Ishikawa (cell line): ENCODE measurements around the gene PLEKHG7.

Experiments used
- CEBPB ChIP-seq: IDR thresholded peaks from 2 replicates; pipeline ENCODE4 v1.6.1; 2012
- CREB1 ChIP-seq: IDR thresholded peaks from 2 replicates; pipeline ENCODE4 v1.6.1; 2012; ENCODE audit warnings: low read depth
- EGR1 ChIP-seq: IDR thresholded peaks from 2 replicates; pipeline ENCODE4 v1.6.1; 2012
- EP300 ChIP-seq: IDR thresholded peaks from 2 replicates; pipeline ENCODE4 v1.6.1; 2012; ENCODE audit warnings: borderline replicate concordance
- FOXM1 ChIP-seq: IDR thresholded peaks from 2 replicates; pipeline ENCODE4 v1.6.1; 2012; ENCODE audit warnings: low read depth, borderline replicate concordance
- NFIC ChIP-seq: IDR thresholded peaks from 2 replicates; pipeline ENCODE4 v1.6.1; 2012
- RAD21 ChIP-seq: IDR thresholded peaks from 2 replicates; pipeline ENCODE4 v1.6.1; 2012; ENCODE audit warnings: low read depth
- TAF1 ChIP-seq: IDR thresholded peaks from 2 replicates; pipeline ENCODE4 v1.6.1; 2012; ENCODE audit warnings: low read depth, mild to moderate bottlenecking
- TCF12 ChIP-seq: IDR thresholded peaks from 2 replicates; pipeline ENCODE4 v1.6.1; 2012; ENCODE audit warnings: low read depth
- TEAD4 ChIP-seq: IDR thresholded peaks from 2 replicates; pipeline ENCODE4 v1.6.1; 2012
- YY1 ChIP-seq: IDR thresholded peaks from 2 replicates; pipeline ENCODE4 v1.6.1; 2012; ENCODE audit warnings: low read depth
- ZBTB7A ChIP-seq: IDR thresholded peaks from 2 replicates; pipeline ENCODE4 v1.6.1; 2012; ENCODE audit warnings: low read depth
- TF ChIP-seq, protein P1 (sequence below): IDR thresholded peaks from 2 replicates; pipeline ENCODE4 v1.6.1; 2012
- TF ChIP-seq, protein P2 (sequence below): IDR thresholded peaks from 2 replicates; pipeline ENCODE4 v1.6.1; 2012; ENCODE audit warnings: low read depth, mild to moderate bottlenecking
- TF ChIP-seq, protein P3 (sequence below): IDR thresholded peaks from 2 replicates; pipeline ENCODE4 v1.6.1; 2012

PLEKHG7 gene

DNA sequence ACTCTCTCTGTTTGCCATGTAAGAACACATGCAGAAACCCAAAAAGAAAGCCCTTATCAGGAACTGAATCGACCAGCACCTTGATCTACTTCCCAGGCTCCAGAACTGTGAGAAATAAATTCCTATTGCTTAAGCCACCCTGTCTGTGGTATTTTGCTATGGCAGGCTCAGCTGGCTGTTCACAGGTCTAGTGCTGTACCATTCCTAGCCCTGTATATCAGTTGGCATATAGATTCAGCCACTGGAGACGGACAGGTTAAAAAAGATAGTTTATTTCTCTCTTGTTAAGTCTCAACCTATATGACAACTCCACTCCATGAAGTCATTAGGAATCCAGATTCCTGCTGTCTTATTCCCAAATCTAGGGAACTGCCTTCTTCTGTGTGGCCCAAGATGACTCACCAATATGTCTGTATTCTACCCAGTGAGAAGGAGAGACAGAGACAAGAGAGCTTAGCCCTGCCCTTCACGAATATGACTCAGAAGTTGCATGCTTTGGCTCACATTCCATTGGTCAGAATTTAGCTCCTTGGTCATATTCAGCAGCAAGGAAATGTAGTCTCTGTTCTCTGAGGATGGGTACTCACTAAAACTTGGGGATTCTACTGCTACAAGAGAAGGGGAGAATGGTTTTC, 57.0 kb downstream of the PLEKHG7 start:
- TF ChIP-seq EGR1 (no peak), NFIC (no peak), TAF1 (no peak), TCF12 (no peak), ZBTB7A (no peak), CEBPB (no peak), EP300 (no peak)
- TF ChIP-seq, protein P1, sequence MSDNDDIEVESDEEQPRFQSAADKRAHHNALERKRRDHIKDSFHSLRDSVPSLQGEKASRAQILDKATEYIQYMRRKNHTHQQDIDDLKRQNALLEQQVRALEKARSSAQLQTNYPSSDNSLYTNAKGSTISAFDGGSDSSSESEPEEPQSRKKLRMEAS: no peak

DNA sequence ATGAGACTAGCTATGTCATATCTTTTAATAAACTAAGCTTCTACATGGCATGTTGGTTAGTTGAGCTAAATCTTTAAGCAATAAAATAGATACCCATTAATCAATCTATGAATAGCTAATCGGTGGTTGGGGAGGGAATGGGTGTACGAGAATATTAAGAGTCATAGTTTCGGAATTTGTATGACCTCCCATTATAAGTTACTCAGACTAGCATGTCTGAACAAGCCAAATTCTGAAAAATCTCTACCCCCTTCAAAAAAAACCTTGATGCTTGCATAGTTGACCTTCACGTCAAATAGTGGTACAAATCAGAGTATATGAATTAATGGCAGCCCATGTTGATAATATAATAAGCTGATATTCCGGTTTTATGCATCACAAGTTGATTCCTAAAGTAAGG, 60.0 kb downstream of the PLEKHG7 start:
- TF ChIP-seq TCF12: no peak
- TF ChIP-seq, protein P1: no peak
- no peak for TF ChIP-seq CREB1

DNA sequence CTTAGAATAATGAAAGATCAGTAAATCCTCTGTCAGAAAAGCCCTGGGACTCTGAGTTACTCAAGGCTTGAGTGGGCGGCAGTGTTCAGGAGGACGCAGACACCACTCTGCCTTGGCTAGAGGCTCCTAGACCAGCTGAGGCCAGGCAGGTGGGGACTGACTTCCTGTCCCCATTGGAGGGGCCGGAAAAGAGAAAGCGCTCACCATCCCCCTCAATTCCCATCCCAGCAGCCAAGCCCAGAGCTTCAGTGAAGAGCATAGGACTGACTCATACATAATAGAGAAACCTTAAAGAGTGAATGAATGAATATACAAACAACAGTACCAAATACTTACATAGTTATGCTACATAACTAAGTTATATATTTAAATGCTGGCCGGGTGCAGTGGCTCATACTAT, 62.0 kb downstream of the PLEKHG7 start:
- TF ChIP-seq TEAD4 (no peak), TCF12 (no peak), NFIC (no peak), CREB1 (no peak), FOXM1 (no peak)

DNA sequence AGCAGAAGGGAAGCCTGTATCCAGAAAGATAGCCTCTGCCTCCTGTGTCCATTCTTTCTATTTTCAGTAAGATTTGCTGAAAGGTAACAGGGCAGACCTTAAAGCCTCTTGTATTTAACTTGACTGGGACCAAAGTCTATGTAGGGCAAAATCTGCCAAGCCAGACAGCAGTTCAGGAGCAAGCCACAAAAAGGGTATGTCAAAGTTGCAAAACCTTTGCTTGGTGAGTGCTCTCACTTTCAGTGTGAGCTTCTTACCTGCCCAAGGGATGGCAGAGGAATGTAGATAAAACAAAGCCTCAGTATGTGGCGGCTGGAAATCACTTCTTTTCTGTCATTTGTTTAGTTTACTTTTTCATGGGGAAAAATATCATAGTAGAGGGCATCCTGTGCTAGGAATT, 63.1 kb downstream of the PLEKHG7 start:
- TF ChIP-seq CEBPB (no peak), RAD21 (no peak), ZBTB7A (no peak), TAF1 (no peak), EGR1 (no peak), CREB1 (no peak), EP300 (no peak), TCF12 (no peak), YY1 (no peak), NFIC (no peak), TEAD4 (no peak), FOXM1 (no peak)
- TF ChIP-seq, protein P2, sequence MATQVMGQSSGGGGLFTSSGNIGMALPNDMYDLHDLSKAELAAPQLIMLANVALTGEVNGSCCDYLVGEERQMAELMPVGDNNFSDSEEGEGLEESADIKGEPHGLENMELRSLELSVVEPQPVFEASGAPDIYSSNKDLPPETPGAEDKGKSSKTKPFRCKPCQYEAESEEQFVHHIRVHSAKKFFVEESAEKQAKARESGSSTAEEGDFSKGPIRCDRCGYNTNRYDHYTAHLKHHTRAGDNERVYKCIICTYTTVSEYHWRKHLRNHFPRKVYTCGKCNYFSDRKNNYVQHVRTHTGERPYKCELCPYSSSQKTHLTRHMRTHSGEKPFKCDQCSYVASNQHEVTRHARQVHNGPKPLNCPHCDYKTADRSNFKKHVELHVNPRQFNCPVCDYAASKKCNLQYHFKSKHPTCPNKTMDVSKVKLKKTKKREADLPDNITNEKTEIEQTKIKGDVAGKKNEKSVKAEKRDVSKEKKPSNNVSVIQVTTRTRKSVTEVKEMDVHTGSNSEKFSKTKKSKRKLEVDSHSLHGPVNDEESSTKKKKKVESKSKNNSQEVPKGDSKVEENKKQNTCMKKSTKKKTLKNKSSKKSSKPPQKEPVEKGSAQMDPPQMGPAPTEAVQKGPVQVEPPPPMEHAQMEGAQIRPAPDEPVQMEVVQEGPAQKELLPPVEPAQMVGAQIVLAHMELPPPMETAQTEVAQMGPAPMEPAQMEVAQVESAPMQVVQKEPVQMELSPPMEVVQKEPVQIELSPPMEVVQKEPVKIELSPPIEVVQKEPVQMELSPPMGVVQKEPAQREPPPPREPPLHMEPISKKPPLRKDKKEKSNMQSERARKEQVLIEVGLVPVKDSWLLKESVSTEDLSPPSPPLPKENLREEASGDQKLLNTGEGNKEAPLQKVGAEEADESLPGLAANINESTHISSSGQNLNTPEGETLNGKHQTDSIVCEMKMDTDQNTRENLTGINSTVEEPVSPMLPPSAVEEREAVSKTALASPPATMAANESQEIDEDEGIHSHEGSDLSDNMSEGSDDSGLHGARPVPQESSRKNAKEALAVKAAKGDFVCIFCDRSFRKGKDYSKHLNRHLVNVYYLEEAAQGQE: no peak
- TF ChIP-seq, protein P1: no peak
- TF ChIP-seq, protein P3, sequence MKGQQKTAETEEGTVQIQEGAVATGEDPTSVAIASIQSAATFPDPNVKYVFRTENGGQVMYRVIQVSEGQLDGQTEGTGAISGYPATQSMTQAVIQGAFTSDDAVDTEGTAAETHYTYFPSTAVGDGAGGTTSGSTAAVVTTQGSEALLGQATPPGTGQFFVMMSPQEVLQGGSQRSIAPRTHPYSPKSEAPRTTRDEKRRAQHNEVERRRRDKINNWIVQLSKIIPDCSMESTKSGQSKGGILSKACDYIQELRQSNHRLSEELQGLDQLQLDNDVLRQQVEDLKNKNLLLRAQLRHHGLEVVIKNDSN: no peak

DNA sequence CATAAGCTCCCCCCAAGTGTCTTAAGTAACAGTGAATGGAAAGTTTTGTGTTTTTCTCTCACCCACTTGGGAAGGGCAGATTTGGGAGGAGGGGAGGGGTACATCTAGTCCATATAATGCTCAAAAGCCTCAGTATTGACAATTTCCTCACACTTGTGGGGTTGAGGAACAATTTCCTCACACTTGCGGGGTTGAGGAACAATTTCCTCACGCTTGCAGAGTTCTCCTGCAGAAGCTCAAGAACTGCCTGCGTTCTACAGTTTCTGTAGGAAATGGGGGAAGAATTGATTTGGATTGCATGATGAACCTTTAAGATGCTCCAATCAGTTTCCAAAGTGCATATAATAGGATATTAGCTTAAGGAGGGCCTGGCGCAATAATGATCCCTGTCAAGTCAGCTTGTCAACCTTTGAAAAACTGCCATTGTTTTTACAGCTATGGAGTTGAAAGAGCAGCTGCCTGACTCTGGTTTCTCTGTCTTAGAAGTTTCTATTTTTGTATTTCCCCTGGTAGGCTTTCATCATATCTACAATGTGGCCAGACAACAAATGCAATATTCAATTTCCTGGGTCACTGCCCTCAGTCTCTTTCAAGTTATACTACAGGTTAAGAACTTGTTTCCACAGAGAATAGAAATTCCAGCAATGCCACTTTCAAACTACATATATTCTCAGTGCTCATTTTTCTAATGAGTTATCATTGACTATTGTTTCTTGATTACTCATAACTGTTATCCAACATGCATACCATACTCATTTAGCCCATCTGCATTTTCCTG, 66.5 kb downstream of the PLEKHG7 start:
- TF ChIP-seq YY1 (no peak), EP300 (no peak), TEAD4 (no peak)

DNA sequence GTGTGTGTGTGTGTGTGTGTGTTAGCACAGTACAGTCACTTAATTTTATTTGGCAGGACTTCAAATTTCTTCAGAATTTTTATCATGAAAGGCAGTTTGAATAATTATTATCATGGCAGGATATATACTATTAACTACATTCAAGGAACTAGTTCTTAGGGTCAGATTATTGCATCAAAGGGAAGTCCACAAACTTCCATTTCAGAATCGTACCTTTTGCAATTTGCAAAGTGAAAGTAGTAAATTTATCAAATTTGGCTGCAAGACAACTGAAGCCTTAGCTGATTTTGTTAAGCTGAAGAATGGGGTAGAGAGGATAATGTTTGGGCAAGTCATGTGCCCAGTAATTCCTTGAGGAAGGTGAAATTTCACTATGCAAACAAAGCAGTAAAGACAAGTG, 68.2 kb downstream of the PLEKHG7 start:
- TF ChIP-seq, protein P1: no peak
- TF ChIP-seq TAF1: no peak
- TF ChIP-seq YY1: no peak
- TF ChIP-seq TCF12: no peak
- TF ChIP-seq CEBPB: no peak
- TF ChIP-seq EP300: no peak
- TF ChIP-seq TEAD4: no peak
- no peak for TF ChIP-seq NFIC
- no peak for TF ChIP-seq EGR1
- TF ChIP-seq, protein P3: no peak
- no peak for TF ChIP-seq ZBTB7A
- no peak for TF ChIP-seq FOXM1
- no peak for TF ChIP-seq RAD21
- TF ChIP-seq, protein P2: no peak
- TF ChIP-seq CREB1: no peak
